Spleen (tissue), 7 donors: Measurements from ENCODE around the gene PAX7.

ENCODE experiments used
- CTCF ChIP-seq, 11 experiments: fragments of 200-600 bp in 7 of 11; fragments of 450-650 bp in 4 of 11; sonication (generic) in 4 of 11; IDR thresholded peaks in 8 of 11; conservative IDR thresholded peaks in 3 of 11; 1 replicate in 7 of 11; 2 replicates in 4 of 11; pipeline versions ENCODE4 v1.4.0 to v1.8.0; 2016 to 2021; ENCODE audit warnings: antibody characterized with exemption in 11 of 11, inconsistent platforms in 4 of 11, mild to moderate bottlenecking in 1 of 11
- POLR2A ChIP-seq, 3 donors: fragments of 450-650 bp; IDR thresholded peaks; one replicate each; pipeline ENCODE4 v1.5.1; 2017; ENCODE audit warnings: antibody characterized with exemption in 3 of 3, mild to moderate bottlenecking in 1 of 3
- donor health status: DM: no; HTN: no; CAD: no; lungs with moderate emphysema.
- donor health status: DM: no; HTN: no; CAD: no.
- donor health status: DM: no; HTN: no; CAD: no.

GRCh38 chr1:18649693-18650370, 19.2 kb downstream of the PAX7 start:
- TF ChIP-seq CTCF (IDR thresholded peaks at IDR 0.05 in 8 of 11, conservative IDR thresholded peaks at IDR 0.05 in 3 of 11) (no peak), POLR2A (IDR thresholded peaks at IDR 0.05) (no peak)
